ENCODE measurements around the gene ZIC2.

ZIC2 gene

DNA sequence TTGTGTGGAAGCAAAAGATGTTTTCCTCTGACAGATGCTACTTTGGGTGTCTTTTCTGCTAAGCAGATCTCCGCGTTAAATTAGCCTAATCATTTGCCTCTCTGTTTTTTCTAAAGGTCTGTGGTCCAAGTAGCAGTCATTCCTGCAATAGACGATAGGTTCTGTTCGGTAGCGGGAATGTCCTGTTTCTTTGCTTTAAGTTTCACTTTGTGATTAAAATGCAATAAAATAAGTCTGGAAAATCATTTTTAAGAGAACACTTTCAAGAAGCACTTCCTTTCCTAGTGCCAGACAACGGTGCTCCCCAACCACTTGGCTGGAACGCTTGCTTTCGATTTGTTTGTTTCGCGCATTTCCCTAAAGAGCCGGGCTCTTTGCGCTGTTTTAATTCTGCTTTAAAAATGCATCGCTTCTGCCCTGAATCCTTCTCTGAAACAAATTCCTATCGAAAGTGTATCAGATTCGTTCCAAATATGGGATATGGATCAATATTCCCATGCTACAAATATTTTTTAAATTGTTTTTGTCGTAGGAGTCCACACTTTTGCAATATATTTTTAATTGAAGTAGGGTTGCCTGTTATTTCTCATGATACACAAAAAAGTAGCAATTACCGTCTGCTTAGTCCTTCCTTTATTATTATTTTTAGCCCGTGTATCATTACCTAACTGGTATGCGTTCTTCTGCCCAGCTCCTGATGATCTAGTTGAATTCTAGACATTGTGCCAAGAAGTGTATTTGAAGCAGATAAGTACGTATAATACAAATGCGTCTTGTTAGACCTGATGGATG is 14.2 kb downstream of the ZIC2 start:
- TF ChIP-seq, protein P1, sequence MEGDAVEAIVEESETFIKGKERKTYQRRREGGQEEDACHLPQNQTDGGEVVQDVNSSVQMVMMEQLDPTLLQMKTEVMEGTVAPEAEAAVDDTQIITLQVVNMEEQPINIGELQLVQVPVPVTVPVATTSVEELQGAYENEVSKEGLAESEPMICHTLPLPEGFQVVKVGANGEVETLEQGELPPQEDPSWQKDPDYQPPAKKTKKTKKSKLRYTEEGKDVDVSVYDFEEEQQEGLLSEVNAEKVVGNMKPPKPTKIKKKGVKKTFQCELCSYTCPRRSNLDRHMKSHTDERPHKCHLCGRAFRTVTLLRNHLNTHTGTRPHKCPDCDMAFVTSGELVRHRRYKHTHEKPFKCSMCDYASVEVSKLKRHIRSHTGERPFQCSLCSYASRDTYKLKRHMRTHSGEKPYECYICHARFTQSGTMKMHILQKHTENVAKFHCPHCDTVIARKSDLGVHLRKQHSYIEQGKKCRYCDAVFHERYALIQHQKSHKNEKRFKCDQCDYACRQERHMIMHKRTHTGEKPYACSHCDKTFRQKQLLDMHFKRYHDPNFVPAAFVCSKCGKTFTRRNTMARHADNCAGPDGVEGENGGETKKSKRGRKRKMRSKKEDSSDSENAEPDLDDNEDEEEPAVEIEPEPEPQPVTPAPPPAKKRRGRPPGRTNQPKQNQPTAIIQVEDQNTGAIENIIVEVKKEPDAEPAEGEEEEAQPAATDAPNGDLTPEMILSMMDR (IDR thresholded peaks at IDR 0.05): no peak
- peaks cover 4 to 88% of the 10 kb centered on the region in 2 donors for H3K27me3 ChIP-seq
- no peak overlapping the region for H3K27ac ChIP-seq
- H3K4me3 ChIP-seq: no peak overlapping the region
- H3K36me3 ChIP-seq: no peaks in the 10 kb centered on the region
- peaks cover 0 to 9% (median 4%) of the 10 kb centered on the region in 4 donors for H3K4me1 ChIP-seq
- no peaks in the 10 kb centered on the region for H3K9me3 ChIP-seq
- DNase-seq: no peak
- intact Hi-C loops (cut with DNase I; ENCODE audit: low total_unique reads): no loop called here

DNA sequence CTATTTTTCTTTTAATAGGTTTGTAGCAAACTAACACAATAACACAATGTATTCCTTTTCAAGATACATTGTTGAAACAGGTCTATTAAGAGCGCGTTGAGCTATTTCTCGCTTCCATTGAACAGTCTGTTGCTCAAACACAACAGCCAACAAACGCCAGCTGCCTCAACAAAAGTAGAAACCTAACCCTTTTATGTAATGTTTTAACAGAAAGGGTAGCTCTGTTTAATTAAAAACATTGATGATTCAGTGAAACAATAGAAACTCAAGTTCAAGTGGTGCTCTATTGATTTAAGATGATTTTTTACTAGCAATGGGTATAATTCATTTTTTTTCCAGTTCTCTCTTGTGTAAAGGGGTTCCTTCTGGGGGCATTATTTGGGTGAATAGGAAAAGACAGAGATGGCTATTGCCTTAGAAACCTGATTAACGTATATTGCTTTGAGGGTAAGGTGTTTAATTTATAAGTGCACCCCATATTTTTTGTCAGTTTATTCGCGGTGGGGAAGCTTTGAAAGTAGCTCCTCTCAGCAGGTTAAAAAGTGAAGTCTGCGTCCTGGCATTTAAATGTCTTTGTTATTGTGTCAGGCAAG is 14.9 kb downstream of the ZIC2 start:
- no peak for DNase-seq
- no peaks in the 10 kb centered on the region for H3K36me3 ChIP-seq
- no peaks in the 10 kb centered on the region for H3K9me3 ChIP-seq
- H3K4me3 ChIP-seq: no peak overlapping the region
- peaks cover 0 to 3% (median 1%) of the 10 kb centered on the region in 4 donors for H3K4me1 ChIP-seq
- TF ChIP-seq, protein P1 (IDR thresholded peaks at IDR 0.05): no peak
- H3K27ac ChIP-seq: no peak overlapping the region
- intact Hi-C loops (cut with DNase I; ENCODE audit: low total_unique reads): no loop called here
- peaks cover 4 to 86% of the 10 kb centered on the region in 2 donors for H3K27me3 ChIP-seq

DNA sequence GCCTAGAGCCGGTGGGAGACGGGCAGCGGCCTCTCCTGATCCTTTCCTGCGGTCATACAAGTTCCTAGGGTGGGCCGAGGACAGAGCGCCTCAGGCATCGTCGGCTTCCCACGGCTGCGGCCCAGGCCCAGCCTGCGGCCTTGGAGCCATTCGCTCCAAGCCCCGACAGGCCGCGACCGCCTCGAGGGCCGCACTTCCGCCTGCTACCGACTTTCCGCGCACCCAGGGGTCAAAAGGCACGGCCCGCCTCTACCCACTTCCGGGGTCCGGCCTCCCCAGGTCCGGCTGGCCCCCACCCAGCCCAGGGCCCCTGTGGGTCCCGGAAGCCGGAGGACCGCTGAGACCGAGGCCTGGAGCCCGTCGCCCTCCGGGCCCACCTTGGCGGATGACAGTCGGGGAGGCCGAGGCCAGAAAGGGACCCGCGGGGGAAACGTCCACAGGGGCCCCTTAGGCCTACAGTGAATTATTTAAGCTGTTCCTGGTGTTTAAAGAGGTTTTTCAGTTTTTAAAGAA is 16.2 kb downstream of the ZIC2 start:
- H3K36me3 ChIP-seq: no peaks in the 10 kb centered on the region
- intact Hi-C loops (cut with DNase I; ENCODE audit: low total_unique reads): no loop called here
- TF ChIP-seq, protein P1 (IDR thresholded peaks at IDR 0.05): no peak
- DNase-seq: no peak
- H3K27me3 ChIP-seq: peaks cover 4 to 74% of the 10 kb centered on the region in 2 donors
- H3K9me3 ChIP-seq: no peaks in the 10 kb centered on the region
- no peak overlapping the region for H3K27ac ChIP-seq
- H3K4me1 ChIP-seq: peaks cover 0 to 3% (median 0%) of the 10 kb centered on the region in 4 donors
- H3K4me3 ChIP-seq: no peak overlapping the region

DNA sequence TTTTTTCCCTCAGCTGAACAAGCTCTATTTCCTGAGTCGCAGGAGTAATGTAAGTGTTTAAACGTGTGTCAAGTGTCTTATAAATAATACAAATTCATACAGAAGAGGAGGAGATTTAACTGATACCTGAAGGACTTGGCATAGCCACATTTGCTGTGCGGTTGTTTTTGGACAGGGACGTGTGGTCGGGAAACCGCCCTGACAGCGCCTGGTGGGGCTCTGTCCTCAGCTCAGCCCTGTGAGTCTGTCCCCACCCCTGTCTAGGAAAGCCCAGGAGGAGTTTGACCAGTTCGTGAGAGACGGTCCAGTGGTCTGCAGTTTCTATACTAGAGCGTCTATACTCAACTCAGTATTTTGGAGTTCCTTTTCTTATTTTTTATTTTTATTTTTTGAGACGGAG is 16.7 kb downstream of the ZIC2 start:
- intact Hi-C loops (cut with DNase I; ENCODE audit: low total_unique reads): no loop called here
- H3K9me3 ChIP-seq: peaks cover 0 to under 1% (median 0%) of the 10 kb centered on the region in 3 donors
- H3K27ac ChIP-seq: no peak overlapping the region
- peaks cover 4 to 72% of the 10 kb centered on the region in 2 donors for H3K27me3 ChIP-seq
- H3K36me3 ChIP-seq: no peaks in the 10 kb centered on the region
- TF ChIP-seq, protein P1 (IDR thresholded peaks at IDR 0.05): no peak
- H3K4me3 ChIP-seq: no peak overlapping the region
- peaks cover 0 to 3% (median 0%) of the 10 kb centered on the region in 4 donors for H3K4me1 ChIP-seq
- DNase-seq: no peak

DNA sequence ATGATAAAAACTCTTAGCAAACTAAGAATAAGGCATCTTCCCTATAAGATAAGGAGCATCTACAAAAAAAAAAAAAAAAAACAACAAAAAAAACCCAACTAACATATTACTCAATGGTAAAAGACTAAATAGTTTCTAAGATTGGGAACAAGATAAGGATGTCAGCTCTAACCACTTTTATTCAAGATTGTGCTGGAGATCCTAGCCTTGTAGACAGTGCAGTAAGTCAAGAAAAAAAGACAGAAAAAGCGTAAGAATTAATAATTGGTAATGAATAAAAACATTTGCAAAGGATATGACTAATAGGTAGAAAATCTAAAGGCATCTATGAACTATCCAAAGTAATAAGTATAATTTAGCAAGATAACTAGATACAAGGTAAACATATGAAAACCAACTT is 33.0 kb downstream of the ZIC2 start:
- no peak for DNase-seq
- H3K4me1 ChIP-seq: no peaks in the 10 kb centered on the region
- TF ChIP-seq, protein P1 (IDR thresholded peaks at IDR 0.05): no peak
- no peak overlapping the region for H3K27ac ChIP-seq
- H3K9me3 ChIP-seq: no peaks in the 10 kb centered on the region
- no peak overlapping the region for H3K4me3 ChIP-seq
- no peaks in the 10 kb centered on the region for H3K36me3 ChIP-seq
- intact Hi-C loops (cut with DNase I; ENCODE audit: low total_unique reads): no loop called here
- H3K27me3 ChIP-seq: peaks cover 0 to 8% of the 10 kb centered on the region in 2 donors

Data from tibial artery (tissue), 4 donors.